Measurements from ENCODE around the gene OR2T27.

DNA sequence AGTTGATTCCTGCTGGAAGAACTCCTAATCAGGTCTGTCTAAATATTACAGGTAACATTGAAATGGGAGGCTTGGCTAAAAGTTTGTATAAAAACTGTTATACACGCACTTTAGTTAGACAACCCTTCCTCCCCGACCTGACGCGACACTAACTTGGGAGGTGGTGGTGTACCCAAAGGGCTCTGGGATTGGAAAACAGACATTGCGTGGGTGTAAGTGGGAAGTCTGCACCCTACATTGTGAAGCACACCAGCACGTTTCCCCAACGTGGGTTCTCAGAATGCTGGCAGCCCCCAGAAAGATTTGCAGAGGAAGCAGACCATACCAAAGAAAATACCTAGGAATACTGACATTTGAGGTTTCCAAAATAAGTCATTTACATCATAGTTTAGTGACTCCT is 37.2 kb downstream of the OR2T27 start:
- TF ChIP-seq, protein P1, sequence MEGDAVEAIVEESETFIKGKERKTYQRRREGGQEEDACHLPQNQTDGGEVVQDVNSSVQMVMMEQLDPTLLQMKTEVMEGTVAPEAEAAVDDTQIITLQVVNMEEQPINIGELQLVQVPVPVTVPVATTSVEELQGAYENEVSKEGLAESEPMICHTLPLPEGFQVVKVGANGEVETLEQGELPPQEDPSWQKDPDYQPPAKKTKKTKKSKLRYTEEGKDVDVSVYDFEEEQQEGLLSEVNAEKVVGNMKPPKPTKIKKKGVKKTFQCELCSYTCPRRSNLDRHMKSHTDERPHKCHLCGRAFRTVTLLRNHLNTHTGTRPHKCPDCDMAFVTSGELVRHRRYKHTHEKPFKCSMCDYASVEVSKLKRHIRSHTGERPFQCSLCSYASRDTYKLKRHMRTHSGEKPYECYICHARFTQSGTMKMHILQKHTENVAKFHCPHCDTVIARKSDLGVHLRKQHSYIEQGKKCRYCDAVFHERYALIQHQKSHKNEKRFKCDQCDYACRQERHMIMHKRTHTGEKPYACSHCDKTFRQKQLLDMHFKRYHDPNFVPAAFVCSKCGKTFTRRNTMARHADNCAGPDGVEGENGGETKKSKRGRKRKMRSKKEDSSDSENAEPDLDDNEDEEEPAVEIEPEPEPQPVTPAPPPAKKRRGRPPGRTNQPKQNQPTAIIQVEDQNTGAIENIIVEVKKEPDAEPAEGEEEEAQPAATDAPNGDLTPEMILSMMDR (IDR thresholded peaks at IDR 0.05): no peak
- TF ChIP-seq GABPB1 (CRISPR knock-in tag; IDR thresholded peaks at IDR 0.05) (no peak), NR3C1 (CRISPR knock-in tag; conservative IDR thresholded peaks at IDR 0.05; ENCODE audit: low read depth) (no peak), NFYB (CRISPR knock-in tag; conservative IDR thresholded peaks at IDR 0.05; ENCODE audit: low read depth) (no peak), NR2C2 (CRISPR knock-in tag; IDR thresholded peaks at IDR 0.05) (no peak), FOXP1 (CRISPR knock-in tag; IDR thresholded peaks at IDR 0.05; ENCODE audit: borderline replicate concordance) (no peak), ESRRA (CRISPR knock-in tag; IDR thresholded peaks at IDR 0.05; ENCODE audit: borderline replicate concordance) (no peak)
- TF ChIP-seq, protein P2, sequence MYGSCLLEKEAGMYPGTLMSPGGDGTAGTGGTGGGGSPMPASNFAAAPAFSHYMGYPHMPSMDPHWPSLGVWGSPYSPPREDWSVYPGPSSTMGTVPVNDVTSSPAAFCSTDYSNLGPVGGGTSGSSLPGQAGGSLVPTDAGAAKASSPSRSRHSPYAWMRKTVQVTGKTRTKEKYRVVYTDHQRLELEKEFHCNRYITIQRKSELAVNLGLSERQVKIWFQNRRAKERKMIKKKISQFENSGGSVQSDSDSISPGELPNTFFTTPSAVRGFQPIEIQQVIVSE (CRISPR knock-in tag; IDR thresholded peaks at IDR 0.05; ENCODE audit: borderline replicate concordance): no peak
- TF ChIP-seq, protein P3, sequence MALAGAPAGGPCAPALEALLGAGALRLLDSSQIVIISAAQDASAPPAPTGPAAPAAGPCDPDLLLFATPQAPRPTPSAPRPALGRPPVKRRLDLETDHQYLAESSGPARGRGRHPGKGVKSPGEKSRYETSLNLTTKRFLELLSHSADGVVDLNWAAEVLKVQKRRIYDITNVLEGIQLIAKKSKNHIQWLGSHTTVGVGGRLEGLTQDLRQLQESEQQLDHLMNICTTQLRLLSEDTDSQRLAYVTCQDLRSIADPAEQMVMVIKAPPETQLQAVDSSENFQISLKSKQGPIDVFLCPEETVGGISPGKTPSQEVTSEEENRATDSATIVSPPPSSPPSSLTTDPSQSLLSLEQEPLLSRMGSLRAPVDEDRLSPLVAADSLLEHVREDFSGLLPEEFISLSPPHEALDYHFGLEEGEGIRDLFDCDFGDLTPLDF (CRISPR knock-in tag; IDR thresholded peaks at IDR 0.05): no peak
- TF ChIP-seq, protein P4, sequence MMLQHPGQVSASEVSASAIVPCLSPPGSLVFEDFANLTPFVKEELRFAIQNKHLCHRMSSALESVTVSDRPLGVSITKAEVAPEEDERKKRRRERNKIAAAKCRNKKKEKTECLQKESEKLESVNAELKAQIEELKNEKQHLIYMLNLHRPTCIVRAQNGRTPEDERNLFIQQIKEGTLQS (CRISPR knock-in tag; conservative IDR thresholded peaks at IDR 0.05): no peak

All from WTC11 (cell line).